SKM-1 (cell line): ENCODE measurements around the gene RCBTB2.
"Not testable (repeated sequence)": the region's sequence is repeated elsewhere in the genome, so short reads cannot be mapped to it uniquely, and the experiment has no call there.

Experiments
- DNase-seq: peaks from one replicate; lab custom pipeline; 2025; ENCODE audit not compliant: unreplicated experiment; lab: John Stamatoyannopoulos, UW

Gene RCBTB2

GRCh38 chr13:48532506-48533499 is at the start of gene RCBTB2:
TSS of gene RCBTB2 (minus strand) at chr13:48533080. CDS start at chr13:48521939, 11,141 bp downstream.
- DNase-seq = peak; percentile 94

- no peak for DNase-seq
Observed at GRCh38 chr13:48582084-48582483, 49.2 kb upstream of the RCBTB2 start.

GRCh38 chr13:48580896-48581295 is 48.0 kb upstream of the RCBTB2 start:
- no peak for DNase-seq

- peak; percentile 69 for DNase-seq
Observed at GRCh38 chr13:48580185-48580803, 47.4 kb upstream of the RCBTB2 start.

GRCh38 chr13:48579919-48580180 is 47.0 kb upstream of the RCBTB2 start:
- not testable (repeated sequence) for DNase-seq

- DNase-seq = peak; percentile 90
Observed at GRCh38 chr13:48579165-48579918, 46.5 kb upstream of the RCBTB2 start.

GRCh38 chr13:48578516-48579164 is 45.8 kb upstream of the RCBTB2 start:
- no peak for DNase-seq

GRCh38 chr13:48576448-48577010 is 43.6 kb upstream of the RCBTB2 start:
- DNase-seq = no peak

GRCh38 chr13:48575031-48575430 is 42.2 kb upstream of the RCBTB2 start:
- DNase-seq = no peak

GRCh38 chr13:48574041-48574796 is 41.3 kb upstream of the RCBTB2 start:
- DNase-seq = no peak

- no peak for DNase-seq
Observed at GRCh38 chr13:48573213-48574007, 40.5 kb upstream of the RCBTB2 start.

GRCh38 chr13:48571126-48571913 is 38.4 kb upstream of the RCBTB2 start:
- no peak for DNase-seq

- peak; percentile 60 for DNase-seq
Observed at GRCh38 chr13:48570216-48570828, 37.4 kb upstream of the RCBTB2 start.

GRCh38 chr13:48569104-48569666 is 36.3 kb upstream of the RCBTB2 start:
- no peak for DNase-seq

- no peak for DNase-seq
Observed at GRCh38 chr13:48568370-48569103, 35.7 kb upstream of the RCBTB2 start.

GRCh38 chr13:48567515-48568369 is 34.9 kb upstream of the RCBTB2 start:
- peak; percentile 82 for DNase-seq
